Epithelial cell of prostate (primary cell): ENCODE results near the gene TRPV6.

Experiments used
- DNase-seq: peaks from one replicate; pipeline ENCODE4 v3.0.0-alpha.2; 2011; ENCODE audit warnings: low read depth, low spot score
- H3K27ac ChIP-seq: fragments of 450-650 bp; 2 replicates; pipeline ENCODE4 v1.5.1; 2017; ENCODE audit warnings: mild to moderate bottlenecking

Gene TRPV6

GRCh38 chr7:142885311-142886230 lies at the start of gene TRPV6:
TRPV6 (minus strand) TSS chr7:142885745.
- no peak for DNase-seq
- H3K27ac ChIP-seq = no peak within 1 kb of the TSS

GRCh38 chr7:142934056-142934455 lies 48.5 kb upstream of the TRPV6 start:
- DNase-seq = no peak
- no peak overlapping the region for H3K27ac ChIP-seq

- DNase-seq = no peak
These were observed 48.1 kb upstream of the TRPV6 start, which contains the start of gene TRPV5 for GRCh38 chr7:142933624-142934023. TRPV5 (minus strand) TSS chr7:142933746; CDS start chr7:142933459, 287 bp downstream.

GRCh38 chr7:142933092-142933475 lies 47.5 kb upstream of the TRPV6 start:
- no peak overlapping the region for H3K27ac ChIP-seq
- DNase-seq = no peak

More at GRCh38 chr7:142933624-142934023, 48.1 kb upstream of the TRPV6 start, which contains the start of gene TRPV5:
- no peak within 1 kb of the TSS for H3K27ac ChIP-seq

- DNase-seq = no peak
These were observed 47.0 kb upstream of the TRPV6 start for GRCh38 chr7:142932386-142933091.

GRCh38 chr7:142930126-142930730 lies 44.7 kb upstream of the TRPV6 start:
- H3K27ac ChIP-seq = no peak overlapping the region
- DNase-seq = no peak

More at GRCh38 chr7:142932386-142933091, 47.0 kb upstream of the TRPV6 start:
- H3K27ac ChIP-seq = no peak overlapping the region

- DNase-seq = no peak
- no peak overlapping the region for H3K27ac ChIP-seq
These were observed 42.4 kb upstream of the TRPV6 start for GRCh38 chr7:142927949-142928348.

GRCh38 chr7:142927085-142927745 lies 41.7 kb upstream of the TRPV6 start:
- H3K27ac ChIP-seq = no peak overlapping the region
- DNase-seq = no peak

- no peak overlapping the region for H3K27ac ChIP-seq
- DNase-seq = no peak
These were observed 39.9 kb upstream of the TRPV6 start for GRCh38 chr7:142925413-142925812.

- H3K27ac ChIP-seq = no peak overlapping the region
- no peak for DNase-seq
These were observed 37.8 kb upstream of the TRPV6 start for GRCh38 chr7:142923391-142923790.

- no peak for DNase-seq
- no peak overlapping the region for H3K27ac ChIP-seq
These were observed 34.1 kb upstream of the TRPV6 start for GRCh38 chr7:142919656-142920055.

GRCh38 chr7:142918901-142919300 lies 33.4 kb upstream of the TRPV6 start:
- H3K27ac ChIP-seq = no peak overlapping the region

GRCh38 chr7:142917447-142917846 lies 31.9 kb upstream of the TRPV6 start:
- H3K27ac ChIP-seq = no peak overlapping the region
- no peak for DNase-seq

More at GRCh38 chr7:142918901-142919300, 33.4 kb upstream of the TRPV6 start:
- DNase-seq = no peak

- no peak overlapping the region for H3K27ac ChIP-seq
- no peak for DNase-seq
These were observed 31.0 kb upstream of the TRPV6 start for GRCh38 chr7:142916508-142916907.

GRCh38 chr7:142915315-142915714 lies 29.8 kb upstream of the TRPV6 start:
- no peak for DNase-seq
- no peak overlapping the region for H3K27ac ChIP-seq

GRCh38 chr7:142914121-142914520 lies 28.6 kb upstream of the TRPV6 start:
- no peak for DNase-seq
- H3K27ac ChIP-seq = no peak overlapping the region

- no peak overlapping the region for H3K27ac ChIP-seq
- DNase-seq = no peak
These were observed 28.0 kb upstream of the TRPV6 start for GRCh38 chr7:142913566-142913965.

GRCh38 chr7:142913051-142913450 lies 27.5 kb upstream of the TRPV6 start:
- no peak for DNase-seq
- H3K27ac ChIP-seq = no peak overlapping the region

GRCh38 chr7:142910481-142910880 lies 24.9 kb upstream of the TRPV6 start:
- H3K27ac ChIP-seq = no peak overlapping the region
- no peak for DNase-seq

GRCh38 chr7:142910031-142910433 lies 24.5 kb upstream of the TRPV6 start:
- DNase-seq = no peak
- no peak overlapping the region for H3K27ac ChIP-seq
